Bronchial epithelial cell (primary cell): Measurements from ENCODE around the gene SEL1L3. TPM values are rescaled to one million over a fixed set of nuclear protein-coding genes. Genes with fewer than 3 reads are reported as not detected.

Source experiments
- DNase-seq: peaks from one replicate; pipeline ENCODE4 v3.0.0-alpha.2; 2010; ENCODE audit warnings: low read depth
- FAIRE-seq: peaks from 2 replicates; lab custom pipeline; 2011; peaks lifted over from hg19 to GRCh38; lab: Jason Lieb, UNC
- H3K27me3 ChIP-seq: 2 replicates; pipeline ENCODE4 v1.5.1; 2011; ENCODE audit warnings: low read length; ENCODE audit not compliant: control insufficient read depth, insufficient read depth
- H3K36me3 ChIP-seq: 2 replicates; pipeline ENCODE4 v1.5.1; 2011; ENCODE audit warnings: low read length; ENCODE audit not compliant: control insufficient read depth, insufficient read depth
- H3K4me3 ChIP-seq: 2 replicates; pipeline ENCODE4 v1.5.1; 2011; ENCODE audit warnings: mild to moderate bottlenecking, low read depth, low read length, control low read depth
- total RNA-seq: library from RNA; depleted of rRNA; stranded (reverse); fragments of >200 nt; gene quantifications from 2 replicates; pipeline ENCODE4 v1.2.1, GENCODE V29; 2014
- TF ChIP-seq, protein P1 (sequence below): IDR thresholded peaks from 2 replicates; pipeline ENCODE4 v1.5.1; 2011; ENCODE audit warnings: mild to moderate bottlenecking, moderate library complexity, low read length, control low read depth, inconsistent platforms; ENCODE audit not compliant: insufficient read depth, severe bottlenecking

SEL1L3 gene
- total RNA-seq, 1 donor from 2014 or later = 117 TPM

- Histone ChIP-seq H3K27me3 (no peaks in the 10 kb centered on the region), H3K4me3 (no peak overlapping the region), H3K36me3 (peaks cover 6% of the 10 kb centered on the region)
- TF ChIP-seq, protein P1, sequence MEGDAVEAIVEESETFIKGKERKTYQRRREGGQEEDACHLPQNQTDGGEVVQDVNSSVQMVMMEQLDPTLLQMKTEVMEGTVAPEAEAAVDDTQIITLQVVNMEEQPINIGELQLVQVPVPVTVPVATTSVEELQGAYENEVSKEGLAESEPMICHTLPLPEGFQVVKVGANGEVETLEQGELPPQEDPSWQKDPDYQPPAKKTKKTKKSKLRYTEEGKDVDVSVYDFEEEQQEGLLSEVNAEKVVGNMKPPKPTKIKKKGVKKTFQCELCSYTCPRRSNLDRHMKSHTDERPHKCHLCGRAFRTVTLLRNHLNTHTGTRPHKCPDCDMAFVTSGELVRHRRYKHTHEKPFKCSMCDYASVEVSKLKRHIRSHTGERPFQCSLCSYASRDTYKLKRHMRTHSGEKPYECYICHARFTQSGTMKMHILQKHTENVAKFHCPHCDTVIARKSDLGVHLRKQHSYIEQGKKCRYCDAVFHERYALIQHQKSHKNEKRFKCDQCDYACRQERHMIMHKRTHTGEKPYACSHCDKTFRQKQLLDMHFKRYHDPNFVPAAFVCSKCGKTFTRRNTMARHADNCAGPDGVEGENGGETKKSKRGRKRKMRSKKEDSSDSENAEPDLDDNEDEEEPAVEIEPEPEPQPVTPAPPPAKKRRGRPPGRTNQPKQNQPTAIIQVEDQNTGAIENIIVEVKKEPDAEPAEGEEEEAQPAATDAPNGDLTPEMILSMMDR = peak; percentile 85
- FAIRE-seq = no peak
- peak; percentile 63 for DNase-seq
These were observed 94.7 kb downstream of the SEL1L3 start for GRCh38 chr4:25767877-25768725.

GRCh38 chr4:25760518-25761157 lies 102.2 kb downstream of the SEL1L3 start:
- no peak overlapping the region for H3K4me3 ChIP-seq
- H3K27me3 ChIP-seq = no peaks in the 10 kb centered on the region
- H3K36me3 ChIP-seq = peaks cover 9% of the 10 kb centered on the region
- FAIRE-seq = no peak
- DNase-seq = peak; percentile 11
- TF ChIP-seq, protein P1 = no peak

GRCh38 chr4:25760048-25760447 lies 102.7 kb downstream of the SEL1L3 start:
- Histone ChIP-seq H3K4me3 (no peak overlapping the region), H3K27me3 (no peaks in the 10 kb centered on the region), H3K36me3 (peaks cover 7% of the 10 kb centered on the region)
- TF ChIP-seq, protein P1 = no peak
- DNase-seq (no peak), FAIRE-seq (no peak)

DNA sequence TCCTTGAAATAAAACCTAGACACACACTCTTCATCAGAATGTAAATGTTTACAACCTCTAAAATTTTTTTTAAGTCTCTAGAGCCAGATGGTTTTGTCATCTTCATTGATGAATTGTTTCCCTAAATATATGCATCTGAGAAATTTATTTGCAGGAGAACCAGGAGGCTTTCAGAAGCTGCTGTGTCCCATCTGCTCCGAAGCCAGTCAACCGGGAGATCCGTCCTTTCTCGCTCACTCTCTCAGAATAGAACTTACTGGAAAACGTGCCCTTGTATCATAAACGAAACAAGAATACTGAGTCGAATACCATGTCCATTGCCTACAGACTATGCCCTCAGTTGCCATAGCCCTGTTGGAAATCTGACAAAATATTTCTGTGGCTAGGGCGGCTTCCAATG lies 103.7 kb downstream of the SEL1L3 start:
- DNase-seq = no peak
- TF ChIP-seq, protein P1 = no peak
- H3K27me3 ChIP-seq = no peaks in the 10 kb centered on the region
- peaks cover 6% of the 10 kb centered on the region for H3K36me3 ChIP-seq
- H3K4me3 ChIP-seq = no peak overlapping the region
- FAIRE-seq = no peak

- peak; percentile 18 for FAIRE-seq
- no peak overlapping the region for H3K4me3 ChIP-seq
- H3K27me3 ChIP-seq = no peaks in the 10 kb centered on the region
- TF ChIP-seq, protein P1 = no peak
- no peak for DNase-seq
- peaks cover 8% of the 10 kb centered on the region for H3K36me3 ChIP-seq
These were observed 105.3 kb downstream of the SEL1L3 start for GRCh38 chr4:25757452-25757851.
